PC-9 (cell line): ENCODE data around the gene TRIM66. TPM values are rescaled to one million over a fixed set of nuclear protein-coding genes. Genes with fewer than 3 reads are reported as not detected.

Experiments
- BruUV-seq: library from RNA; stranded (reverse); fragments of 400-500 nt; replicated peaks from 2 replicates; lab custom pipeline; 2021; lab: Mats Ljungman, UMichigan
- CTCF ChIA-PET: fragments of 300-600 bp; sonication (Branson Sonifier 250); formaldehyde crosslinking; loops from one replicate; lab custom pipeline; 2022; ENCODE audit warnings: antibody characterized with exemption; lab: Charles Lee
- POLR2A ChIA-PET: fragments of 300-600 bp; sonication (Branson Sonifier 250); formaldehyde crosslinking; loops from one replicate; lab custom pipeline; 2022; ENCODE audit warnings: antibody characterized with exemption; ENCODE audit not compliant: unreplicated experiment; lab: Charles Lee
- DNase-seq, 2 experiments: peaks; one replicate each; pipeline versions ENCODE4 v3.0.0 to v3.0.0-alpha.2; 2015 to 2022; ENCODE audit warnings: mixed read lengths in 1 of 2
- H2AFZ ChIP-seq: fragments of 200-600 bp; sonication (generic); 2 replicates; pipeline ENCODE4 v1.8.1; 2017; ENCODE audit warnings: antibody characterized with exemption
- H3F3A ChIP-seq: fragments of 200-600 bp; sonication (generic); 2 replicates; pipeline ENCODE4 v1.8.1; 2017; ENCODE audit warnings: antibody characterized with exemption, mild to moderate bottlenecking, low read depth; ENCODE audit not compliant: insufficient read depth
- H3K27ac ChIP-seq: fragments of 200-600 bp; sonication (generic); 2 replicates; pipeline ENCODE4 v1.6.1; 2016; ENCODE audit warnings: mixed run types
- H3K27me3 ChIP-seq: fragments of 200-600 bp; sonication (generic); 2 replicates; pipeline ENCODE4 v1.6.1; 2016; ENCODE audit warnings: low read depth, mixed run types; ENCODE audit not compliant: insufficient read depth
- H3K36me3 ChIP-seq: fragments of 200-600 bp; sonication (generic); 2 replicates; pipeline ENCODE4 v1.6.1; 2016; ENCODE audit warnings: low read depth, mixed run types
- H3K4me1 ChIP-seq: fragments of 200-600 bp; sonication (generic); replicated peaks from 2 replicates; pipeline ENCODE4 v1.6.1; 2016; ENCODE audit warnings: mixed run types; ENCODE audit not compliant: insufficient read depth
- H3K4me2 ChIP-seq: fragments of 200-600 bp; sonication (generic); 2 replicates; pipeline ENCODE4 v1.6.1; 2017; ENCODE audit warnings: mixed run types
- H3K4me3 ChIP-seq: fragments of 200-600 bp; sonication (generic); 2 replicates; pipeline ENCODE4 v1.6.1; 2016; ENCODE audit warnings: mixed run types
- H3K79me2 ChIP-seq: fragments of 200-600 bp; sonication (generic); 2 replicates; pipeline ENCODE4 v1.6.1; 2017; ENCODE audit warnings: low read depth, mixed run types
- H3K9me2 ChIP-seq: fragments of 200-600 bp; sonication (generic); 2 replicates; pipeline ENCODE4 v1.8.1; 2017; ENCODE audit warnings: mild to moderate bottlenecking; ENCODE audit not compliant: insufficient read depth
- H3K9me3 ChIP-seq: fragments of 200-600 bp; sonication (generic); 2 replicates; pipeline ENCODE4 v1.8.1; 2016; ENCODE audit warnings: low read depth; ENCODE audit not compliant: insufficient read depth
- H4K20me1 ChIP-seq: fragments of 200-600 bp; sonication (generic); 2 replicates; pipeline ENCODE4 v1.8.1; 2017; ENCODE audit not compliant: insufficient read depth
- EZH2 ChIP-seq: fragments of 200-600 bp; sonication (generic); IDR thresholded peaks from 2 replicates; pipeline ENCODE4 v1.8.0; 2017; ENCODE audit warnings: antibody characterized with exemption, low read depth
- intact Hi-C: fragments of 100-400 bp; cut with micrococcal nuclease; formaldehyde crosslinking; loops from one replicate; pipeline ENCODE4 v1.10.0; 2022; ENCODE audit not compliant: unreplicated experiment
- total RNA-seq: library from RNA; stranded (reverse); gene quantifications from 2 replicates; pipeline ENCODE4 v1.2.3, GENCODE V29; 2021
- TF ChIP-seq, protein P1 (sequence below): fragments of 200-600 bp; sonication (generic); conservative IDR thresholded peaks from 2 replicates; pipeline ENCODE4 v1.6.1; 2017; ENCODE audit warnings: mixed run types, antibody characterized with exemption, mild to moderate bottlenecking, moderate library complexity

The TRIM66 gene
- total RNA-seq, 1 experiment from 2014 or later, result 17.0 TPM

DNA sequence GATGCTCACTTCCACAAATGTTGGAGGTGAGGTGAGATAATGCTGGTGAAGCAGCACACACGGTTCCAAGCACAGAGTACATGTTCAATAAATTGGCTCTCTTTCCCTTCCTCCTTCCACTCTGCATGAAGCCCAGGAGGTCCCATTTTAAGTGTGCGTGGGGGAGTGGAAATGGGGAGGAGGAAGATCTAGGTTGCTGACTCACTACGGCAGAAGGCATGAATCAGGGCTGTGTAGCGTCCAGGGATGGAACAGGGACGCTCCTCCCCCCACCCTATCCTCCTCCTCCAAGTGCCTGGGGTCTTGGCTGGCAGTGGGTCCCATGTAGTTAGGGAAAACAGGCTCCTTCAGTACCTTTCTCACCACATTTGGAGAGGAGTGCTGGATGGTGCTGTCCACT lies 44.2 kb downstream of the TRIM66 start:
- Histone ChIP-seq H3K4me1 (no peaks in the 10 kb centered on the region), H3K9me3 (no peaks in the 10 kb centered on the region), H3K36me3 (no peaks in the 10 kb centered on the region), H3K9me2 (no peaks in the 10 kb centered on the region), H3K4me2 (no peak overlapping the region), H3F3A (no peaks in the 10 kb centered on the region), H3K27me3 (no peaks in the 10 kb centered on the region), H3K79me2 (no peaks in the 10 kb centered on the region), H3K4me3 (no peak overlapping the region), H4K20me1 (no peaks in the 10 kb centered on the region), H3K27ac (no peak overlapping the region), H2AFZ (no peak overlapping the region)
- no TSS peak for BruUV-seq
- TF ChIP-seq, protein P1, sequence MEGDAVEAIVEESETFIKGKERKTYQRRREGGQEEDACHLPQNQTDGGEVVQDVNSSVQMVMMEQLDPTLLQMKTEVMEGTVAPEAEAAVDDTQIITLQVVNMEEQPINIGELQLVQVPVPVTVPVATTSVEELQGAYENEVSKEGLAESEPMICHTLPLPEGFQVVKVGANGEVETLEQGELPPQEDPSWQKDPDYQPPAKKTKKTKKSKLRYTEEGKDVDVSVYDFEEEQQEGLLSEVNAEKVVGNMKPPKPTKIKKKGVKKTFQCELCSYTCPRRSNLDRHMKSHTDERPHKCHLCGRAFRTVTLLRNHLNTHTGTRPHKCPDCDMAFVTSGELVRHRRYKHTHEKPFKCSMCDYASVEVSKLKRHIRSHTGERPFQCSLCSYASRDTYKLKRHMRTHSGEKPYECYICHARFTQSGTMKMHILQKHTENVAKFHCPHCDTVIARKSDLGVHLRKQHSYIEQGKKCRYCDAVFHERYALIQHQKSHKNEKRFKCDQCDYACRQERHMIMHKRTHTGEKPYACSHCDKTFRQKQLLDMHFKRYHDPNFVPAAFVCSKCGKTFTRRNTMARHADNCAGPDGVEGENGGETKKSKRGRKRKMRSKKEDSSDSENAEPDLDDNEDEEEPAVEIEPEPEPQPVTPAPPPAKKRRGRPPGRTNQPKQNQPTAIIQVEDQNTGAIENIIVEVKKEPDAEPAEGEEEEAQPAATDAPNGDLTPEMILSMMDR, result no peak
- TF ChIP-seq EZH2, result no peak
- ChIA-PET CTCF (no interaction called here), POLR2A (no interaction called here)
- intact Hi-C loops, result no loop called here
- no peak for DNase-seq

DNA sequence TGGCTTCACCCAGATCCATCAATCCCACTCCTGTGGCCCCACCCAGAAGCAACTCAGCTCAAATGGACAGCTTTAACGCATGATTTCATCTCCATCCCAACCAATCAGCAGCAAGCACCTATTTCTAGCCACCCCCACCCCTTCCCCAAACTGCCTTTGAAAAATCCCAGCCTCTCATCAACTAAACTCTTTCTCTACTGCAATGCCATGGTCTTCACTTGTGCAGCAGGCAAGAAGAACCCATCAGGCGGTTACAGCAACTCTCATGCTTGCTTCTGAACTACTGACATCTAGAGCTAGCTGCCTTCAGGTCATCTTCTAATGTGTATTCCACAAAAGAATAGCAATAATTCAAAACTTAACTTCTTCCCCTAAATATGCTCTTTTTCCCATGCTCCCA lies 46.3 kb downstream of the TRIM66 start:
- intact Hi-C loops, result no loop called here
- Histone ChIP-seq H3K9me3 (no peaks in the 10 kb centered on the region), H2AFZ (no peak overlapping the region), H3F3A (no peaks in the 10 kb centered on the region), H3K9me2 (no peaks in the 10 kb centered on the region), H3K4me2 (no peak overlapping the region), H3K4me3 (no peak overlapping the region), H3K27me3 (no peaks in the 10 kb centered on the region), H3K4me1 (no peaks in the 10 kb centered on the region), H3K36me3 (no peaks in the 10 kb centered on the region), H4K20me1 (no peaks in the 10 kb centered on the region), H3K27ac (no peak overlapping the region), H3K79me2 (no peaks in the 10 kb centered on the region)
- CTCF ChIA-PET, result no interaction called here
- BruUV-seq, result no TSS peak
- POLR2A ChIA-PET, result no interaction called here
- DNase-seq, result no peak
- TF ChIP-seq, protein P1, result no peak
- no peak for TF ChIP-seq EZH2

DNA sequence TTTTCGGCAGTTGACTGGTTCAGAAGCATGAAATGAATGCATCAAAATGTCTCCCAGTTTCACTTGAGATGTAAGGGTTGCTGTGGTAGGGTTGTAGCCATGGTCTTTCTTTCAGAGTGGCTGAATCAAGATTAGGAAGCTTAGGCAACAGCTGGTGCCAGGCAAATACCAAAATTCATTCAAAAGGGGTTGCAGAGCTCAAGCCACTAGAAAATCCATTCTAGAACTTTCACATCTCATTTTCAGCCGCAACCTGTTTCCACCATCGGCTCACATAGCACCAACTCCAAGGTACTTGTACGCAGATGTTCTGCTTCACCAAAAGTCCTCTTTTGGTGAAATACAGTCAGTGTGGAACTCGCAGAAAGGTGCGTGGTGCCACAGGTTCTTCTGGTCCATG lies 48.0 kb downstream of the TRIM66 start:
- H3K79me2 ChIP-seq, result no peaks in the 10 kb centered on the region
- intact Hi-C loops, result no loop called here
- H3K27me3 ChIP-seq, result no peaks in the 10 kb centered on the region
- DNase-seq, result no peak
- H3K9me2 ChIP-seq, result no peaks in the 10 kb centered on the region
- no peak overlapping the region for H3K4me3 ChIP-seq
- no peak overlapping the region for H3K27ac ChIP-seq
- H3K4me2 ChIP-seq, result no peak overlapping the region
- no TSS peak for BruUV-seq
- CTCF ChIA-PET, result no interaction called here
- no peak overlapping the region for H2AFZ ChIP-seq
- H3K9me3 ChIP-seq, result no peaks in the 10 kb centered on the region
- H3K36me3 ChIP-seq, result no peaks in the 10 kb centered on the region
- H3F3A ChIP-seq, result no peaks in the 10 kb centered on the region
- no peak for TF ChIP-seq EZH2
- TF ChIP-seq, protein P1, result no peak
- H4K20me1 ChIP-seq, result no peaks in the 10 kb centered on the region
- POLR2A ChIA-PET, result no interaction called here
- H3K4me1 ChIP-seq, result no peaks in the 10 kb centered on the region
